GM12891 (cell line): ENCODE data around the gene IFT74.

Experiments used
- POLR2A ChIP-seq: IDR thresholded peaks from 2 replicates; pipeline ENCODE4 v1.6.1; 2011; ENCODE audit warnings: low read depth, low read length, control low read depth
- POLR2AphosphoS5 ChIP-seq: IDR thresholded peaks from 2 replicates; pipeline ENCODE4 v1.6.1; 2011; ENCODE audit warnings: low read depth, low read length, control low read depth
- SPI1 ChIP-seq: IDR thresholded peaks from 2 replicates; pipeline ENCODE4 v1.6.1; 2011; ENCODE audit warnings: low read depth, low read length, control low read depth
- TAF1 ChIP-seq: IDR thresholded peaks from 2 replicates; pipeline ENCODE4 v1.6.1; 2011; ENCODE audit warnings: low read depth, low read length, control low read depth

GRCh38 chr9:26975728-26976707, 19.8 kb downstream of the IFT74 start:
- TF ChIP-seq POLR2AphosphoS5 (no peak), SPI1 (no peak), TAF1 (no peak), POLR2A (no peak)
